ENCODE measurements around the gene TXNDC12. TPM values are rescaled to one million over a fixed set of nuclear protein-coding genes. Genes with fewer than 3 reads are reported as not detected.

TXNDC12 gene
- 20.9 and 25.0 TPM in 2 replicates for total RNA-seq (ENCODE audit: low replicate concordance)

GRCh38 chr1:52055066-52055865, at the start of gene TXNDC12:
Gene TXNDC12 (minus strand): TSS chr1:52055191. CDS start chr1:52055096, 95 bp downstream.

DNA sequence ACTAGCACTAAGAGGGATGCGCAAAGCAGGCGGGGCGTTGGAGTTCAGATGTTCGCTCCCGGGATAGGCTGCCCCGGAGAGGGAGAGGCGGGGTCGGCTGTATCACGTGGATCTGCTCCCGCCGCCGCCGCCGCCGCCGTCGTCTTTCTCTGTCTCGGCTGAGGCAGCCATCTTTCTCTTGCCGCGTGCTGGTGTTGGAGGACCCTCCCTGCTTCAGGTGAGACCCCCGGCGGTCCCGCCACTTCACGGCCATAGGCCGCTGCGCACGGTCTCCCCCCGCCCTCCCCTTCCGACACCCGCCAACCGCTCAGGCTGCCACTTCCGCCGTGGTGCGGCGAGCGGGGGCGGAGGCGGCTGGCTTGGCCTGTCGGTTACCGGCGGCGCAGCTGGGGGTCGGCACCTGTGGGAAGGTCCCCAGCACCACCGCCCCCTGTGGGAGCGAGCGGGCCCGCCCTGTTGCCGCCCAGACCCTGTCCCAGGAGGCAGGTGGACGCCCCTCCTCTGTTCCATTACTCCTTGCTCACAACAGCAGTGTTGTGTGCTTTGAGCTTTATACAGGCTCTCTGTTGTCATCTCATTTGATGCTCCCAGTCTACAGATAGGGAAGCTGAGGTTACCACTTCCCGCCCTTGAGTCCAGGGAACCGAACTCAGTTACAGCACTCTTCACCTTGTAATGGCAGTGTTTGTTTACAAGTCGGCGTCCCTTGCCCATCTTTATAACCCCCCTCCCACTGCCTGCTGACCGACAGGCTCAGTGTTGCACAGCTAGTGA, 1.4 kb upstream of the TXNDC12 start, which contains the start of gene BTF3L4:
TSS of gene BTF3L4 (plus strand) at position 133 of the 774 bp plus-strand sequence. CDS start 3,553 bp downstream, outside the sequence.

DNA sequence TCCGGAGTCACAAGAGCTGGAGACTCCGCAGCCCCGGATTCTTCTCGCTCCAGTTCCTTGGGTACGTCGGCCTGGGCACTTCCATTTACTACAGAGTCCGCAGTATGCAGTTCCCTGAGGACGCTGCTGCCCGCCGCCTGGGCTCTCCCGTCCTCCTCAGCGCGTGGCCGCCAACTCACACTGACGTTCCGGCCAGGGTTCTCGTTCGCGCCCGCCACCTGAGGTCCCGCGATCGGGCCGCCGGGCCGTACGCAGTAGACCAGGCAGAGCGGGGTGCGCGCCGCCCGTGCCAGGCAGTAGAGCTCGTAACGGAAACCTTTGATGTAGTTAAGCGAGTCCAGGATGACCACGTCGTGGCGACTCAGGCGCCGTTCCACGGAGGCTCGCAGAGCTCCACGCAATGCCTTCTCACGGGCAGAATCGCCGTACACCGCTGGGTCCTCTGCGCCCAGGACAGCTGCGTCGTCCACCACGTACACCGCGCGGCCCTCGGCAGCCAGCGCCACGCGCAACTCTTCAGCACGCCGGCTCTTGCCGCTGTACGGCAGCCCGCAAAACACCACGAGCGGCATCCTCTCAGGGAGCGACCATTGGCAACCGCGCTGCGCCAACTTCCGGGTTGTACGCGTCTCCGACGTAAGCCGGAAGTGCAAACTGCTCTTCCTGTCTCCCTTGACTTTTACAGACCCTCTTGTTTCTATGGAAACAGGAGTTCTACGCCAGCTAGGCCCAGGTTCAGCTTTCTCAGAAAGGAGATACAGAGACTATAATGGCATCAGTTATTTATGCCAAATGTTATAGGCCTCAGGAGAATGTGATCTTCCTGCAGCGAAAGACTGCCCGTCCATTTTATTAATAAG, 21.6 kb downstream of the TXNDC12 start, which contains the start of gene KTI12:
TSS of gene KTI12 (minus strand) at position 621 of the 860 bp plus-strand sequence. CDS start at position 572, 49 bp downstream.

DNA sequence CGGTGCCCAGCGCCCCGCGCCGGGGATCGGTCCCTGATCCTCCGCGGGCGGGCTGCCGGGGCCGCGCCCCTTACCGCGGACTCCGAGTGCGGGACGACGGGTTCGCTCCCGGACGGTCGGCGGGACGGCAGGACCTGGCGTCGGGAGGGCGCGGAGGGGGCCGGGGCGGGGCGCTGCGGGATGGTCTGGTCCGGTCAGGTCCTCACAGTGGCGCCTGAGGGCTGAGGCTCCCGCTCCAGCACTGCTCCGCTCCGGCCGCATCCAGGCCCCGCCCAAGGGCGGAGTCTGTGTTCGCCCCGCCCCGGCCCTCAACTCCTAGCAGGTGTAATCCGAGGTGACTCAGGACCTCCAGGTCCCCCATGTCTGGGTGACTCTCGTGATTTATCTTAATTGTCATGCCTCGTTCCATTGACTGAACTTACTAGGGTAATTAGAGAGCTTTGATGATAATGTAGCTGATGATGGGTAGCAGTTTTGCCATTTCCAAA, 64.5 kb downstream of the TXNDC12 start, which contains the start of gene RAB3B:
TSS of gene RAB3B (minus strand) at position 223 of the 488 bp plus-strand sequence. CDS start 13,583 bp downstream, outside the sequence.

Other genes with a start within 250 kb of the TXNDC12 start
- gene NRDC, start 176.5 kb downstream of the TXNDC12 start, total RNA-seq (ENCODE audit: low replicate concordance) = 69.6 and 74.3 TPM in 2 replicates
- gene RAB3B, start 64.5 kb downstream of the TXNDC12 start, total RNA-seq (ENCODE audit: low replicate concordance) = 3.7 and 11.7 TPM in 2 replicates
- gene KTI12, start 21.4 kb downstream of the TXNDC12 start, total RNA-seq (ENCODE audit: low replicate concordance) = 11.7 and 11.9 TPM in 2 replicates
- gene BTF3L4, start 1.1 kb upstream of the TXNDC12 start, total RNA-seq (ENCODE audit: low replicate concordance) = 9.5 and 40.0 TPM in 2 replicates
- gene ZFYVE9, start 86.9 kb upstream of the TXNDC12 start, total RNA-seq (ENCODE audit: low replicate concordance) = 19.9 and 31.2 TPM in 2 replicates

All from smooth muscle cell of the coronary artery (primary cell).